Dedifferentiated amniotic fluid mesenchymal stem cell (primary cell): ENCODE results near the gene HS6ST2.

Experiments used
- DNase-seq: peaks from one replicate; pipeline ENCODE4 v3.0.0-alpha.2; 2016; ENCODE audit errors: extremely low spot score

HS6ST2 gene

GRCh38 chrX:132676561-132677186, 281.8 kb downstream of the HS6ST2 start:
- no peak for DNase-seq

- DNase-seq = no peak
Observed at GRCh38 chrX:132676102-132676501, 282.3 kb downstream of the HS6ST2 start.

- DNase-seq = no peak
Observed at GRCh38 chrX:132673331-132673730, 285.1 kb downstream of the HS6ST2 start.

GRCh38 chrX:132671229-132671641, 287.2 kb downstream of the HS6ST2 start:
- DNase-seq = no peak

GRCh38 chrX:132669142-132669541, 289.3 kb downstream of the HS6ST2 start:
- DNase-seq = no peak

GRCh38 chrX:132668178-132668577, 290.3 kb downstream of the HS6ST2 start:
- DNase-seq = no peak

GRCh38 chrX:132665676-132666075, 292.8 kb downstream of the HS6ST2 start:
- DNase-seq = no peak

- DNase-seq = no peak
Observed at GRCh38 chrX:132664273-132664672, 294.2 kb downstream of the HS6ST2 start.

GRCh38 chrX:132662844-132663243, 295.6 kb downstream of the HS6ST2 start:
- no peak for DNase-seq

GRCh38 chrX:132657876-132658275, 300.6 kb downstream of the HS6ST2 start:
- no peak for DNase-seq

GRCh38 chrX:132652871-132653270, 305.6 kb downstream of the HS6ST2 start:
- DNase-seq = no peak

GRCh38 chrX:132651421-132652086, 306.9 kb downstream of the HS6ST2 start:
- DNase-seq = no peak

- DNase-seq = no peak
Observed at GRCh38 chrX:132648895-132649294, 309.5 kb downstream of the HS6ST2 start.

GRCh38 chrX:132639446-132639845, 319.0 kb downstream of the HS6ST2 start:
- DNase-seq = no peak

- DNase-seq = no peak
Observed at GRCh38 chrX:132638313-132638712, 320.1 kb downstream of the HS6ST2 start.

GRCh38 chrX:132636080-132636479, 322.3 kb downstream of the HS6ST2 start:
- DNase-seq = no peak

- DNase-seq = no peak
Observed at GRCh38 chrX:132634521-132634920, 323.9 kb downstream of the HS6ST2 start.

GRCh38 chrX:132631579-132632232, 326.7 kb downstream of the HS6ST2 start:
- peak; percentile 20 for DNase-seq

- DNase-seq = no peak
Observed at GRCh38 chrX:132624466-132624865, 334.0 kb downstream of the HS6ST2 start.

- DNase-seq = no peak
Observed at GRCh38 chrX:132623942-132624341, 334.5 kb downstream of the HS6ST2 start.

GRCh38 chrX:132623300-132623699, 335.1 kb downstream of the HS6ST2 start:
- no peak for DNase-seq

GRCh38 chrX:132622130-132622529, 336.3 kb downstream of the HS6ST2 start:
- DNase-seq = no peak

GRCh38 chrX:132618810-132619209, 339.6 kb downstream of the HS6ST2 start:
- DNase-seq = no peak
